DOHH2 (cell line): ENCODE data around the gene TBC1D16.

Experiments
- CTCF ChIP-seq: fragments of 200-600 bp; sonication (generic); IDR thresholded peaks from one replicate; pipeline ENCODE4 v1.5.1; 2014; ENCODE audit warnings: antibody characterized with exemption, mild to moderate bottlenecking, low read depth, low read length; ENCODE audit not compliant: poor library complexity, severe bottlenecking
- EZH2phosphoT487 ChIP-seq: fragments of 200-600 bp; sonication (generic); IDR thresholded peaks from 2 replicates; pipeline ENCODE4 v1.6.1; 2017; ENCODE audit warnings: borderline replicate concordance, mild to moderate bottlenecking, antibody characterized with exemption, low read length, moderate library complexity, mixed read lengths

GRCh38 chr17:80028030-80028429 lies 7.6 kb downstream of the TBC1D16 start:
- TF ChIP-seq CTCF: no peak
- no peak for TF ChIP-seq EZH2phosphoT487
